Endodermal cell (in vitro differentiated cells): ENCODE measurements around the gene C6orf58. TPM values are rescaled to one million over a fixed set of nuclear protein-coding genes. Genes with fewer than 3 reads are reported as not detected.

ENCODE experiments used
- DNase-seq: peaks from one replicate; pipeline ENCODE4 v3.0.0-alpha.2; 2017
- H3K27ac ChIP-seq: 2 replicates; pipeline ENCODE4 v1.5.1; 2013; ENCODE audit warnings: mild to moderate bottlenecking, low read depth, low read length, moderate library complexity
- H3K27me3 ChIP-seq: 2 replicates; pipeline ENCODE4 v1.6.1; 2013; ENCODE audit warnings: mild to moderate bottlenecking, low read length, moderate library complexity; ENCODE audit not compliant: insufficient read depth, control insufficient read depth, poor library complexity, severe bottlenecking
- H3K36me3 ChIP-seq: 2 replicates; pipeline ENCODE4 v1.7.0; 2013; ENCODE audit warnings: mild to moderate bottlenecking, low read length, moderate library complexity; ENCODE audit not compliant: control insufficient read depth, insufficient read depth
- H3K4me1 ChIP-seq: one replicate; pipeline ENCODE4 v1.7.0; 2013; ENCODE audit warnings: low read length; ENCODE audit not compliant: control insufficient read depth, insufficient read depth
- H3K4me3 ChIP-seq: 2 replicates; pipeline ENCODE4 v1.5.1; 2013; ENCODE audit warnings: mild to moderate bottlenecking, low read length, moderate library complexity
- H3K9ac ChIP-seq: 2 replicates; pipeline ENCODE4 v1.6.1; 2013; ENCODE audit warnings: mild to moderate bottlenecking, low read length, moderate library complexity; ENCODE audit not compliant: poor library complexity, severe bottlenecking; ENCODE audit errors: extremely low read depth
- H3K9me3 ChIP-seq: 2 replicates; pipeline ENCODE4 v1.6.1; 2013; ENCODE audit warnings: mild to moderate bottlenecking, low read length, moderate library complexity; ENCODE audit not compliant: control insufficient read depth
- H3K27ac Mint-ChIP-seq: 2 replicates; pipeline ENCODE4 v1.8.0; 2020; ENCODE audit warnings: mixed read lengths
- H3K27me3 Mint-ChIP-seq: 2 replicates; pipeline ENCODE4 v1.8.0; 2021; ENCODE audit warnings: mild to moderate bottlenecking, mixed read lengths; ENCODE audit not compliant: insufficient read depth
- H3K36me3 Mint-ChIP-seq: 2 replicates; pipeline ENCODE4 v1.8.0; 2020; ENCODE audit warnings: low read depth, mixed read lengths
- H3K4me1 Mint-ChIP-seq: 2 replicates; pipeline ENCODE4 v1.8.0; 2020; ENCODE audit warnings: mixed read lengths
- H3K4me3 Mint-ChIP-seq: 2 replicates; pipeline ENCODE4 v1.8.0; 2020; ENCODE audit warnings: mild to moderate bottlenecking, moderate library complexity, mixed read lengths
- H3K9me3 Mint-ChIP-seq: 2 replicates; pipeline ENCODE4 v1.8.0; 2020; ENCODE audit warnings: mild to moderate bottlenecking, mixed read lengths
- WGBS, 2 experiments: methylation state at CpG; one replicate each; pipeline versions ENCODE4 v1.1.5 to v1.1.7; 2013; ENCODE audit warnings: missing lambda C conversion rate in 2 of 2, mixed read lengths in 1 of 2; ENCODE audit not compliant: insufficient coverage in 1 of 2, insufficient read length in 1 of 2; 5-methylcytosine and 5-hydroxymethylcytosine counted together
- total RNA-seq, 2 donors: library from RNA; stranded (reverse); fragmentation: NEBNext Ultra II Directional in 1 of 2; extraction: Animal tissue kit (Norgen Biotek cat#: 25700) in 1 of 2; gene quantifications; 2 replicates in 1 of 2; 3 replicates in 1 of 2; pipeline ENCODE4 v1.2.1, GENCODE V29; 2021
- TF ChIP-seq, protein P1 (sequence below): fragments of 200-600 bp; sonication (generic); conservative IDR thresholded peaks from 2 replicates; pipeline ENCODE4 v1.5.0; 2021; ENCODE audit warnings: antibody characterized with exemption, mild to moderate bottlenecking

The C6orf58 gene
- total RNA-seq, 2 donors from 2014 or later = not detected

DNA sequence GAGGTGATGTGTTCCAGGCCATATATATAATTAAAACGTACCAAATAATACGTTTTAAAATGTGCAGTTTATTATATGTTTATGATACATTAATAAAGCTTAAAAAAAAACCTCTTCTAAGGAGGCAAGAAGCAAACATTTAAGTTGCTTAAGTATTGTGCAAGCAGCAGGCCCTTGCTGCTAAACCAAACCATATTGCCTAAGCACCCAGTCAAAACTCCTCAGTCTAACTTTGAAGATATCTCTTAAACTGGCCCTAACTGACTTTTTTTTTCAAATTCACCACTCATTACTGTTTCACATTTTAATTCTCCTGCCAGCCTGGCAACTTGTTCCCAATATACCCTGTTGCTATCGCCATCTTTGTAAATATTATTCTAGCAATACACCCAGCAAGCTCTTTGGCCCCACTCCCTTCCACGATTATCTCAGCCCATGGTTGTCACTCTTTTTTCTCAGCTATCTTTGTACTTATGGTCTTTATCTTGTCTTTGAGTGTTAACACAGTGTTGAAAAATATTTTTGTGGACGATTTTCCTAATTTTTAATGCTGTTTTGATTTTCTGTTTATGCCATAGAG is 60.9 kb downstream of the C6orf58 start:
- H3K36me3 Mint-ChIP-seq = no peaks in the 10 kb centered on the region
- H3K9me3 ChIP-seq = no peaks in the 10 kb centered on the region
- H3K27ac ChIP-seq = no peak overlapping the region
- H3K27me3 Mint-ChIP-seq = no peaks in the 10 kb centered on the region
- WGBS, 2 experiments = 66 to 83% methylated on average over 2 to 3 of the region's 5 CpGs
- H3K4me3 ChIP-seq = no peak overlapping the region
- H3K4me3 Mint-ChIP-seq = no peak overlapping the region
- H3K27me3 ChIP-seq = no peaks in the 10 kb centered on the region
- H3K36me3 ChIP-seq = no peaks in the 10 kb centered on the region
- H3K9ac ChIP-seq = no peak overlapping the region
- H3K27ac Mint-ChIP-seq = no peak overlapping the region
- no peaks in the 10 kb centered on the region for H3K9me3 Mint-ChIP-seq
- TF ChIP-seq, protein P1, sequence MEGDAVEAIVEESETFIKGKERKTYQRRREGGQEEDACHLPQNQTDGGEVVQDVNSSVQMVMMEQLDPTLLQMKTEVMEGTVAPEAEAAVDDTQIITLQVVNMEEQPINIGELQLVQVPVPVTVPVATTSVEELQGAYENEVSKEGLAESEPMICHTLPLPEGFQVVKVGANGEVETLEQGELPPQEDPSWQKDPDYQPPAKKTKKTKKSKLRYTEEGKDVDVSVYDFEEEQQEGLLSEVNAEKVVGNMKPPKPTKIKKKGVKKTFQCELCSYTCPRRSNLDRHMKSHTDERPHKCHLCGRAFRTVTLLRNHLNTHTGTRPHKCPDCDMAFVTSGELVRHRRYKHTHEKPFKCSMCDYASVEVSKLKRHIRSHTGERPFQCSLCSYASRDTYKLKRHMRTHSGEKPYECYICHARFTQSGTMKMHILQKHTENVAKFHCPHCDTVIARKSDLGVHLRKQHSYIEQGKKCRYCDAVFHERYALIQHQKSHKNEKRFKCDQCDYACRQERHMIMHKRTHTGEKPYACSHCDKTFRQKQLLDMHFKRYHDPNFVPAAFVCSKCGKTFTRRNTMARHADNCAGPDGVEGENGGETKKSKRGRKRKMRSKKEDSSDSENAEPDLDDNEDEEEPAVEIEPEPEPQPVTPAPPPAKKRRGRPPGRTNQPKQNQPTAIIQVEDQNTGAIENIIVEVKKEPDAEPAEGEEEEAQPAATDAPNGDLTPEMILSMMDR = no peak
- no peak for DNase-seq
- no peaks in the 10 kb centered on the region for H3K4me1 Mint-ChIP-seq
- no peaks in the 10 kb centered on the region for H3K4me1 ChIP-seq

Other genes with a start within 250 kb of the C6orf58 start
- 10 to 100 TPM; 45.5 to 58.2 TPM for gene ECHDC1, start 233.6 kb upstream of the C6orf58 start, total RNA-seq
- under 1 TPM; 0.64 to 0.84 TPM for gene KIAA0408, start 117.8 kb upstream of the C6orf58 start, total RNA-seq